HL-60 (cell line): ENCODE measurements around the gene MKI67.

ENCODE experiments used
- DNase-seq, 2 experiments: peaks; one replicate each; pipeline ENCODE4 v3.0.0-alpha.2; 2010 to 2020; ENCODE audit warnings: low read depth in 1 of 2, low spot score in 1 of 2
- H3K27ac ChIP-seq: fragments of 250-450 bp; sonication (Bioruptor Pico); replicated peaks from 2 replicates; pipeline ENCODE4 v1.5.1; 2020; ENCODE audit warnings: mild to moderate bottlenecking, moderate library complexity
- H3K27me3 ChIP-seq: fragments of 250-450 bp; sonication (Bioruptor Pico); 2 replicates; pipeline ENCODE4 v1.5.1; 2021; ENCODE audit warnings: mild to moderate bottlenecking, moderate library complexity; ENCODE audit not compliant: insufficient read depth, poor library complexity, severe bottlenecking
- H3K4me3 ChIP-seq: replicated peaks from 2 replicates; pipeline ENCODE4 v1.5.1; 2011; ENCODE audit warnings: mild to moderate bottlenecking, control low read depth, low read length; ENCODE audit not compliant: insufficient read depth
- GABPA ChIP-seq: IDR thresholded peaks from 2 replicates; pipeline ENCODE4 v1.6.1; 2012; ENCODE audit warnings: low read depth
- POLR2AphosphoS5 ChIP-seq: IDR thresholded peaks from 2 replicates; pipeline ENCODE4 v1.6.1; 2012; ENCODE audit warnings: low read depth
- SPI1 ChIP-seq: IDR thresholded peaks from 2 replicates; pipeline ENCODE4 v1.6.1; 2012; ENCODE audit warnings: low read depth, mild to moderate bottlenecking, borderline replicate concordance
- TF ChIP-seq, protein P1 (sequence below): IDR thresholded peaks from 2 replicates; pipeline ENCODE4 v1.6.1; 2012; ENCODE audit warnings: low read depth; ENCODE audit not compliant: insufficient replicate concordance
- TF ChIP-seq, protein P2 (sequence below): IDR thresholded peaks from one replicate; pipeline ENCODE4 v1.5.1; 2011; ENCODE audit warnings: low read length, control low read depth, inconsistent platforms; ENCODE audit not compliant: insufficient read depth

The MKI67 gene

DNA sequence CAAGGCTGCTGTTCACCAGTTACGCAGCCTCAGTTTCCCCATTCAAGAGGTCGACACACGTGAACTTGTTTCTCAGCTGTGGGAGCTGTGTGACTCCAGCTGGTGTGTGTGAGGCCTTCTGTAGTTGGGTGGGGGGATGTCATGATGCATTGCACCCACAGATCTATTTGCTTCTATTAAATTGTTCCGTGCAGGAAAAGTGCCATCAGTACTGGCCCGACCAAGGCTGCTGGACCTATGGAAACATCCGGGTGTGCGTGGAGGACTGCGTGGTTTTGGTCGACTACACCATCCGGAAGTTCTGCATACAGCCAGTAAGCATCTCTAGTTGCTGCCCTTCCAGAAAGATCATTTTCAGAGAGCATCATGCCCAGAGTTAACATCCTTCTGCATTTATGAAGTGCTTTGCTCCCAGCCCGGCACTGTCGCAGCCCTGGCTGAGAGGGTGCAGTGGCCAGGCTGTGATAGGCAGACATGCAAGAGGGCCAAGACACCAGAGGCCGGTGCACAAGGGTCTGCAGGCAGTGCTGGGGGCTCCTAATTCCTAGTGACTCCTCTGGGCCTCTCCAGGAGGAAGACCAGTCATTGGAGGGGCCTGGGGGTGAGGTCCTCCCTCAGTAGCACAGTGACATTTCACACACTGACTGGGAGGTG is 60.2 kb downstream of the MKI67 start:
- peak overlapping the region; percentile 83; the same call in 1 of the 2 replicates for H3K27ac ChIP-seq
- DNase-seq: no peak
- TF ChIP-seq, protein P1, sequence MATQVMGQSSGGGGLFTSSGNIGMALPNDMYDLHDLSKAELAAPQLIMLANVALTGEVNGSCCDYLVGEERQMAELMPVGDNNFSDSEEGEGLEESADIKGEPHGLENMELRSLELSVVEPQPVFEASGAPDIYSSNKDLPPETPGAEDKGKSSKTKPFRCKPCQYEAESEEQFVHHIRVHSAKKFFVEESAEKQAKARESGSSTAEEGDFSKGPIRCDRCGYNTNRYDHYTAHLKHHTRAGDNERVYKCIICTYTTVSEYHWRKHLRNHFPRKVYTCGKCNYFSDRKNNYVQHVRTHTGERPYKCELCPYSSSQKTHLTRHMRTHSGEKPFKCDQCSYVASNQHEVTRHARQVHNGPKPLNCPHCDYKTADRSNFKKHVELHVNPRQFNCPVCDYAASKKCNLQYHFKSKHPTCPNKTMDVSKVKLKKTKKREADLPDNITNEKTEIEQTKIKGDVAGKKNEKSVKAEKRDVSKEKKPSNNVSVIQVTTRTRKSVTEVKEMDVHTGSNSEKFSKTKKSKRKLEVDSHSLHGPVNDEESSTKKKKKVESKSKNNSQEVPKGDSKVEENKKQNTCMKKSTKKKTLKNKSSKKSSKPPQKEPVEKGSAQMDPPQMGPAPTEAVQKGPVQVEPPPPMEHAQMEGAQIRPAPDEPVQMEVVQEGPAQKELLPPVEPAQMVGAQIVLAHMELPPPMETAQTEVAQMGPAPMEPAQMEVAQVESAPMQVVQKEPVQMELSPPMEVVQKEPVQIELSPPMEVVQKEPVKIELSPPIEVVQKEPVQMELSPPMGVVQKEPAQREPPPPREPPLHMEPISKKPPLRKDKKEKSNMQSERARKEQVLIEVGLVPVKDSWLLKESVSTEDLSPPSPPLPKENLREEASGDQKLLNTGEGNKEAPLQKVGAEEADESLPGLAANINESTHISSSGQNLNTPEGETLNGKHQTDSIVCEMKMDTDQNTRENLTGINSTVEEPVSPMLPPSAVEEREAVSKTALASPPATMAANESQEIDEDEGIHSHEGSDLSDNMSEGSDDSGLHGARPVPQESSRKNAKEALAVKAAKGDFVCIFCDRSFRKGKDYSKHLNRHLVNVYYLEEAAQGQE: no peak
- TF ChIP-seq, protein P2, sequence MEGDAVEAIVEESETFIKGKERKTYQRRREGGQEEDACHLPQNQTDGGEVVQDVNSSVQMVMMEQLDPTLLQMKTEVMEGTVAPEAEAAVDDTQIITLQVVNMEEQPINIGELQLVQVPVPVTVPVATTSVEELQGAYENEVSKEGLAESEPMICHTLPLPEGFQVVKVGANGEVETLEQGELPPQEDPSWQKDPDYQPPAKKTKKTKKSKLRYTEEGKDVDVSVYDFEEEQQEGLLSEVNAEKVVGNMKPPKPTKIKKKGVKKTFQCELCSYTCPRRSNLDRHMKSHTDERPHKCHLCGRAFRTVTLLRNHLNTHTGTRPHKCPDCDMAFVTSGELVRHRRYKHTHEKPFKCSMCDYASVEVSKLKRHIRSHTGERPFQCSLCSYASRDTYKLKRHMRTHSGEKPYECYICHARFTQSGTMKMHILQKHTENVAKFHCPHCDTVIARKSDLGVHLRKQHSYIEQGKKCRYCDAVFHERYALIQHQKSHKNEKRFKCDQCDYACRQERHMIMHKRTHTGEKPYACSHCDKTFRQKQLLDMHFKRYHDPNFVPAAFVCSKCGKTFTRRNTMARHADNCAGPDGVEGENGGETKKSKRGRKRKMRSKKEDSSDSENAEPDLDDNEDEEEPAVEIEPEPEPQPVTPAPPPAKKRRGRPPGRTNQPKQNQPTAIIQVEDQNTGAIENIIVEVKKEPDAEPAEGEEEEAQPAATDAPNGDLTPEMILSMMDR: no peak

DNA sequence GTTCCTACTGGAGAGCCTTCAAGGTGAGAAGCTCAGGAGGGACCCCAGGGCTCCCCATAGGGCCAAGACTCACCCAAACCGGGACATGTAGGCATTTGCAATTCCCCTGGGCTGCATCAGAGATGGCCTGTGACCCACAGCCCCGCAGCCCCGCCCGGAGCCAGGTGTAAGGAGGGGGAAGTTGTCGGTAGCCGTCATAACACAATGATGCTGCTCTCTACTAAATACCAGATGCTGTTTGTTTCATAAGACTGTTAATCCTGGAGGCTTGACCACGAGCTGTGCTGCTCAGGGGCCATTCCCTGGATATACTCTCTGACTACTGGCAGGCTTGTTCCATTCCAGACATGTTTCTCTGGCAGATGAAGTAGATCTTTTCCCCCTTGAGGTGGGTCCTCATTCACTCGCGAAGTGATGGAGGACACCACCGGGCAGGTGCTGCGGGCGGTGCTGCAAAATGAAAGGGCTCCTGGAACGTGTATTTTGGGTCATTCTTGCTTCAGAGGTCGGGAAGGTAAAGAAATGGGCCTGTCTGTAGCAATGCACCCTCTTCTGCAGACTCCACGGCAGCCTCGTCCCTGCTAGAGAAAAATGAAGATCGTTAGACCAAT is 61.1 kb downstream of the MKI67 start:
- H3K27ac ChIP-seq: peak overlapping the region; percentile 83
- H3K27me3 ChIP-seq: no peaks in the 10 kb centered on the region
- no peak for DNase-seq
- no peak overlapping the region for H3K4me3 ChIP-seq
- TF ChIP-seq, protein P1: no peak
- TF ChIP-seq POLR2AphosphoS5 (peak; percentile 34; the same call in 1 of the 2 replicates), GABPA (no peak), SPI1 (no peak)
- TF ChIP-seq, protein P2: no peak

More for the DNA sequence above, 60.2 kb downstream of the MKI67 start:
- H3K27me3 ChIP-seq: no peaks in the 10 kb centered on the region
- H3K4me3 ChIP-seq: no peak overlapping the region

DNA sequence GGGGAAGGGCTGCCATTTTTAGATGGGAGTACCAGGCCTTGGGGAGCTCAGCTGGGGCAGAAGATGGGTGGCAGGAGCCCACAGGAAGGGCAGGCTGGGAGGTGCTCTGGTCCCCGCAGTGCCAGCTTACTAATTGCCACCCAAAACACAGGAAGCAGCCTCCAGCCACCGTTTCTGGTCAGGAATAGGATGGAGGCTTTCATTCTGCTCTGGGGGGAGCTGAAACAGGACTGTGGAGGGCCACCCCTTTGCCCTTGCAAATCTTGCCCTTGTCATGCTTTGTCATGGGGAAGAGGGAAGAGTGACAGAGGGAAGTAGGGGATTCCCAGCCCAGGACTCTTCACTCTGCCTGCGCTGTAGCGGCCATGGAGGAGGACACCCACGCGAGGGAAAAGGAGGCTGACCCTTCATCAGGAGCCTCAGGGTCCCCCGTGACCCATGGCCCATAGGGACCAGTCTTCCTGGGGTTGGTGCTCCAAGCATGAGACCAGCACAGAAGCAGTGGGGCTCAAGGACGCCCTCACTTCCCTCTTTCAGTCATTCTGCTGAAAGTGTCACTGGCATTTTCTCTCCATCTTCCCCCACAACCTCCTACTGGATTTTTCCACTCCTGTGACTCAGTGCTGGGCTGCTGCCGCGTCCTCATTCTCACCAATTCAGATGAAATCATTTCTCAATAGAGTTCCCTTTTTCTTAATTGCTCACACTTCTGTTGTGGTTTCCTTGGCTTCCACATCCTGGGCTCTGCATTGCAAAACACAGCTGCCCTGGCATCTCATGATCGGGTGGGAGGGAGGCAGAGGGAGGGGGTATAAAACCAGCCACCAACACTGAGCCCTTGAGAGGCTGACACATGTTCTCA is 61.9 kb downstream of the MKI67 start:
- Histone ChIP-seq H3K27ac (peak overlapping the region; percentile 83), H3K27me3 (no peaks in the 10 kb centered on the region), H3K4me3 (no peak overlapping the region)
- TF ChIP-seq, protein P1: peak; percentile 53
- TF ChIP-seq, protein P2: no peak
- TF ChIP-seq POLR2AphosphoS5: peak; percentile 99
- TF ChIP-seq SPI1: peak; percentile 97
- TF ChIP-seq GABPA: peak; percentile 49
- peak; percentile 91 to 98 for DNase-seq
